D721Med (cell line): ENCODE measurements around the gene CRTC2.
A peak's percentile ranks its signal among the peaks of the same experiment; 100 is the strongest.

Experiments used
- DNase-seq: peaks from one replicate; pipeline ENCODE4 v3.0.0; 2011; ENCODE audit warnings: low spot score; ENCODE audit not compliant: insufficient read length
- FAIRE-seq: peaks from 2 replicates; lab custom pipeline; 2011; peaks lifted over from hg19 to GRCh38; lab: Jason Lieb, UNC
- TF ChIP-seq, protein P1 (sequence below): IDR thresholded peaks from 2 replicates; pipeline ENCODE4 v1.5.1; 2012; ENCODE audit warnings: mild to moderate bottlenecking, control low read depth; ENCODE audit not compliant: insufficient read depth; ENCODE audit errors: missing control alignments

The CRTC2 gene

DNA sequence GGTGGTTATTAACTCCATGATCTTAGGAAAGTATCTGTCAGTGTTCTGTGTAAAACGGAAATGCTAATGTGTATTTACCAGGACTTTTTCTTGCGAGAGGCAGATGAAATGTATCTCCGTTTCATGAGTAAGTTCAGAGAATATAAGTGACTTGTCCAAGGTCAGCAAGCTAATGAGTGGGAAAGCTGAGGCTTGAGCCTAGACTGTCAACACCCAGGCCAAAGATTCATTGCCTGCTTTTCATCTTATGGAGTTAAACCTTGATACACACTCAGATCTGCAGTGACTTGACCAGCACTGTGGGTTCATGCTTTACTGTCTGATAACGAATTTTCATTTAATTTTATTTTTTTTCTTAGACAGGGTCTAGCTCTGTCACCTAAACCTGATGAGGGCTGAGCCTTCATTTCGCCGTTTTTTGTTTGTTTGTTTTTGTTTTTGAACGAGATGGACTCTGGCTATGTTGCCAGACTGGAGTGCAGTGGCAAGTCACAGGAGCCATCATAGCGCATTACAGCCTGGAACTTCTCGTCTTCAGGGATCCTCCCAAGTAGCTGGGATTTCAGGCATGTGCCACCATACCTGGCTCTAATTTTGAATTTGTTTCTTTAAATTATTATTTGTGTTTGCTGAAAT is 20.0 kb upstream of the CRTC2 start:
- no peak for FAIRE-seq
- DNase-seq, result no peak
- TF ChIP-seq, protein P1, sequence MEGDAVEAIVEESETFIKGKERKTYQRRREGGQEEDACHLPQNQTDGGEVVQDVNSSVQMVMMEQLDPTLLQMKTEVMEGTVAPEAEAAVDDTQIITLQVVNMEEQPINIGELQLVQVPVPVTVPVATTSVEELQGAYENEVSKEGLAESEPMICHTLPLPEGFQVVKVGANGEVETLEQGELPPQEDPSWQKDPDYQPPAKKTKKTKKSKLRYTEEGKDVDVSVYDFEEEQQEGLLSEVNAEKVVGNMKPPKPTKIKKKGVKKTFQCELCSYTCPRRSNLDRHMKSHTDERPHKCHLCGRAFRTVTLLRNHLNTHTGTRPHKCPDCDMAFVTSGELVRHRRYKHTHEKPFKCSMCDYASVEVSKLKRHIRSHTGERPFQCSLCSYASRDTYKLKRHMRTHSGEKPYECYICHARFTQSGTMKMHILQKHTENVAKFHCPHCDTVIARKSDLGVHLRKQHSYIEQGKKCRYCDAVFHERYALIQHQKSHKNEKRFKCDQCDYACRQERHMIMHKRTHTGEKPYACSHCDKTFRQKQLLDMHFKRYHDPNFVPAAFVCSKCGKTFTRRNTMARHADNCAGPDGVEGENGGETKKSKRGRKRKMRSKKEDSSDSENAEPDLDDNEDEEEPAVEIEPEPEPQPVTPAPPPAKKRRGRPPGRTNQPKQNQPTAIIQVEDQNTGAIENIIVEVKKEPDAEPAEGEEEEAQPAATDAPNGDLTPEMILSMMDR, result no peak

DNA sequence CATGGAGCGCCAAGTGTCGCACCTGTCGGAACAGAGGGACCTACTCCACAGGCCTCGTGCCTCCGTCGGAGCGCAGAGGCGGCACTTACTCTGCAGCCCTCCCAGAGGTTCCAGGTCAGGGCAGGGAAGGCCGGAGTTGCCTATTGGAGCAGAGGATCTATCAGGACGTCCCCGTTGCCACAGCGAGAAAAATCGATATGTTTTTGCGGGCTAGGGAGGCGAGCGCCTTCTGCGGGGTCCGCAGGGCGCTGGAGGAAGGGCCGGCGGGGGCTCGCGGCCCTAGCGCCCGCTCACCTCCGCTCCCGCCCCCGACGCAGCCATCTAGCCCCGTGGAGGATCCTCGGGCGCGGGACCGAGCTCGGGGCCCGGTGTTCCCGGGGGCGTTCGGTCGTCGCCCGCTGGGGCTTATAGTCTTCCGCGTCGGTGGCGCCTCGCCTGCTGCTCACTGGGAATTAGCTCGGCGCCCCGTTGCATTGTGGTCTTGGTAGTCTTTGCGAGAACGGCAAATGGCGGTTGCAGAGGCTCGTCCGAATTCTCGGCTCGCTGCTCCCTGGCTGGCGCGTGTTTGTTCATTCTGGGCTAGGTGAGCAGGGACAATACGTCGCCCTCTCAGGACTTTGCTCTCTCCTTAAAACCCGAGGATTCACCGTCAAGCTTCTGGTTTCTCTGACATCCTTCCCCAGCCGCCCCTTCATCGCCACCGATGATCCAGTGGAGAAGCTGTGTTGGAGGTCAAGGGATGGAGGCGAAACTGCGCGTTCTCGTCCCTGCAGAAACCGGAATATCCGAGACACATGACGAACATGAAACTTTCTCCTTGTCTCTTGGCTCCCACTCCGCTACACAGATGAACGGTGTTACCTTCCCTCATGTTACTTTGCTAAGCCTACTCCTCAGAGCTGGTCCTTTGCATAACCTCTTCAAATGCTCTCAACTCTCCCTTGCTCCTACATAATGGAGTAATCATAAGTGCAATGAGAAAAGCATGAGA is 19.1 kb upstream of the CRTC2 start, which contains the start of gene JTB:
Gene JTB, minus strand, starts transcription at position 425 of the 991 bp plus-strand sequence. Its CDS starts 422 bp downstream, at position 3.
- TF ChIP-seq, protein P1, result no peak
- FAIRE-seq (no peak), DNase-seq (peak; percentile 96)

DNA sequence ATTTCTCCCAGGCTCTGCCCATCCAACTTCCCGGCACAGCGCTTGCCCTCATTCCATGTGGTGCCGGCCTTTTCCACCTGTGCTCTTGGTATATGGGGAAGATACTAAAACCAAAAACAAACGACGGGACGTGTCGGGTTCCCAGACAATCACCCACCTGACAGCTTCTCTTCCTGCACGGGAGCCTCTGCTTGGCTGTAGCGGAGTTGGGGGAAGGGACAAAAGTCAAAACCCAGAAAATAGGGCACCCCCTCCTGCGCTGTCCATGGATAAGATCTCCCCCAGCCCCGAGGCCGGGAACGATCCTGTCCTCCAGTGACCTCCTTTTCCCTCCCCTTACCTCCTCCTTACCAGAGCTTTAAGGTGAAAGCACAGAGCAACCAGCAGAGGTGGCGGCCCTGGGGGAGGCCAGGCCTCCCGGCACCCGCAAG is 18.4 kb upstream of the CRTC2 start:
- no peak for FAIRE-seq
- TF ChIP-seq, protein P1, result no peak
- DNase-seq, result no peak

DNA sequence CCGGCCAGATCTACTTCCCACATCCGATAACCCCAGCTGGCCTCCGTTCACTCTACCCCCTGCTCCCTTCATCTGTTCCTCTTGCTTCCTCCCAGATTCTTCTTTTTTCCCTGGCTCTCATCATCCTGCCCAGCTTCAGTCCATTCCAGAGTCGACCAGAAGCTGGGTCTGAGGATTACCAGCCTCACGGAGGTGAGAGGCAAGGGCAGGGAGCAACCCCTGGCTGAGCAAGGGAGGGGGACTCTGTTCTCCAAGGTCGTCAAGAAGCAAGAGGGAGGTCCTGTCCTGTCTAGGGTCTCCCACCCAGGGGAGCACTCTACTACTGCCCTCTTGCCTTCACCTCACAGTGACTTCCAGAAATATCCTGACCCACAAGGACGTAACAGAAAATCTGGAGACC is 15.1 kb upstream of the CRTC2 start:
- DNase-seq (no peak), FAIRE-seq (no peak)
- TF ChIP-seq, protein P1, result no peak

DNA sequence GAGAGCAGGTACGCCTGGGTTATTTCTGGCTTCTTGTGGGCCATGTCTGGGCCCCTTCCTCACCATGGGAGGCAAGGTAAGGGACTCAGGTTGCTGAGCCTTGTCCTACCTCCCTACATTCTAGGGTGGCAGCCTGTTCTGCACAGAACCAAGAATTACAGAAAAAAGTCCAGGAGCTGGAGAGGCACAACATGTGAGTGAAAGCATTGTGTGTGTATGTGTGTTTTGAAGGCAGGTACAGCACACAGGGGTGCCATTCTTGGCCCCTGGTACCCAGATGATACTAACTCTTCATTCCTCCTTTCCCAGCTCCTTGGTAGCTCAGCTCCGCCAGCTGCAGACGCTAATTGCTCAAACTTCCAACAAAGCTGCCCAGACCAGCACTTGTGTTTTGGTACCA is 14.7 kb upstream of the CRTC2 start:
- FAIRE-seq (no peak), DNase-seq (no peak)
- TF ChIP-seq, protein P1, result no peak

DNA sequence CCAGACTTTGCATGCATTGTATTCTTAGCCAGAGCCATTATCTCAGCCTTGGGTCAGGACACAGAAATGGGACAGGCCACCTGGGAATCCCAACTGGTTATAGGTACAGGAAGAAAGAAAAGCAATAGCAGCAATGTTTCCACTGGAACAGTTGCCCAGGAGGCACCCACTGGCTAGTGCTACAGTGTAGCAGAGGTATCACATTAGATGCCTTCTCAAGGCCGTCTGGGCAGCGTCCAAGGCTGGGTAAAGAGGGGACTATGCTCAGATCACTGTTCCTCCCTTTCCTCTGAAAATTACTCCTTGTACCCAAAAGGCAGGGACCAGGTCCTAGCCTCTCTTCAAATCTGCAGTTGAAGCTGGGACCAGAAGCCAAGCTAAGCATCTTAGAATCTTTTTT is 11.9 kb upstream of the CRTC2 start:
- no peak for DNase-seq
- no peak for FAIRE-seq
- TF ChIP-seq, protein P1, result no peak

DNA sequence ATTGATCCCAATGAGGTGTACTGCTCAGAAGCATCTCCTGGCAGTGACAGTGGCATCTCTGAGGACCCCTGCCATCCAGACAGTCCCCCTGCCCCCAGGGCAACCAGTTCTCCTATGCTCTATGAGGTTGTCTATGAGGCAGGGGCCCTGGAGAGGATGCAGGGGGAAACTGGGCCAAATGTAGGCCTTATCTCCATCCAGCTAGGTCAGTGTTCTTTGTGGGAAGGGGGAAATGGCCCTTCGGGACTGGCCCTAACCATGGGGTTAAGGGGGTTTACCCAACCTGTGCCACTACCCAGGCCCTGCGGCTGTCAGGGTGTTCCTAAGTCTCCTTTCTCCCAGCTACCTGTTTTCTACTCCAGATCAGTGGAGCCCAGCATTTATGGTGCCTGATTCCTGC is 10.6 kb upstream of the CRTC2 start:
- DNase-seq (no peak), FAIRE-seq (no peak)
- TF ChIP-seq, protein P1, result no peak
